Activated CD4-positive, alpha-beta T cell treated with anti-CD3 and anti-CD28 coated beads for 36 hours (primary cell): ENCODE measurements around the gene HIGD1B. TPM values are rescaled to one million over a fixed set of nuclear protein-coding genes. Genes with fewer than 3 reads are reported as not detected.

ENCODE experiments used
- ATAC-seq: fragments of 200-7000 bp; cut with Tn5 transposase; one replicate; pipeline ENCODE4 v1.10.0; 2021; ENCODE audit warnings: mild to moderate bottlenecking, moderate library complexity
- CTCF ChIA-PET: fragments of 350-600 bp; sonication (Branson Sonifier 250); formaldehyde crosslinking; loops from one replicate; lab custom pipeline; 2021; ENCODE audit warnings: antibody characterized with exemption; lab: Charles Lee
- POLR2A ChIA-PET: fragments of 350-600 bp; sonication (Branson Sonifier 250); formaldehyde crosslinking; loops from one replicate; lab custom pipeline; 2021; ENCODE audit warnings: antibody characterized with exemption, inconsistent platforms; lab: Charles Lee
- DNase-seq: peaks from one replicate; pipeline ENCODE4 v3.0.0-alpha.2; 2020
- H3K27ac Mint-ChIP-seq: one replicate; pipeline ENCODE4 v1.8.0; 2021; ENCODE audit warnings: mixed read lengths
- H3K27me3 Mint-ChIP-seq: one replicate; pipeline ENCODE4 v1.8.0; 2021; ENCODE audit warnings: mixed read lengths
- H3K36me3 Mint-ChIP-seq: one replicate; pipeline ENCODE4 v1.8.0; 2021; ENCODE audit warnings: low read depth, mixed read lengths
- H3K4me1 Mint-ChIP-seq: one replicate; pipeline ENCODE4 v1.8.0; 2021; ENCODE audit warnings: mixed read lengths
- H3K4me3 Mint-ChIP-seq: one replicate; pipeline ENCODE4 v1.8.0; 2021; ENCODE audit warnings: mild to moderate bottlenecking, moderate library complexity, mixed read lengths
- H3K9me3 Mint-ChIP-seq: one replicate; pipeline ENCODE4 v1.8.0; 2021; ENCODE audit warnings: low read depth, mixed read lengths
- intact Hi-C, 2 experiments: fragments of 100-400 bp; cut with DNase I in 1 of 2; cut with micrococcal nuclease in 1 of 2; formaldehyde crosslinking; loops; one replicate each; pipeline versions ENCODE4 v1.14.2 to v1.15.1; 2022 to 2024; cut with DNase I, micrococcal nuclease
- total RNA-seq, 2 experiments: library from RNA; stranded (reverse); gene quantifications; one replicate each; pipeline ENCODE4 v1.2.3, GENCODE V29; 2021

The HIGD1B gene
- total RNA-seq, 2 experiments from 2014 or later, result not detected

- Mint-ChIP-seq H3K9me3 (no peaks in the 10 kb centered on the region), H3K27ac (no peak overlapping the region), H3K36me3 (peaks cover 39% of the 10 kb centered on the region), H3K4me3 (no peak overlapping the region), H3K27me3 (no peaks in the 10 kb centered on the region), H3K4me1 (no peaks in the 10 kb centered on the region)
- no peak for DNase-seq
- POLR2A ChIA-PET, result interaction anchor here (0.6 to 1.1 kb wide), 2 partner anchors 14 to 90 kb away, joined by 4 to 8 read pairs; no protein-coding TSS in a partner anchor
- intact Hi-C loops, result no loop called here
- CTCF ChIA-PET, result interaction anchor here (0.7 to 2.2 kb wide), 5 partner anchors 16 to 87 kb away, joined by 3 to 12 read pairs (median 4); no protein-coding TSS in a partner anchor
- no peak for ATAC-seq
Measured at GRCh38 chr17:44862278-44862914, 14.7 kb downstream of the HIGD1B start.

DNA sequence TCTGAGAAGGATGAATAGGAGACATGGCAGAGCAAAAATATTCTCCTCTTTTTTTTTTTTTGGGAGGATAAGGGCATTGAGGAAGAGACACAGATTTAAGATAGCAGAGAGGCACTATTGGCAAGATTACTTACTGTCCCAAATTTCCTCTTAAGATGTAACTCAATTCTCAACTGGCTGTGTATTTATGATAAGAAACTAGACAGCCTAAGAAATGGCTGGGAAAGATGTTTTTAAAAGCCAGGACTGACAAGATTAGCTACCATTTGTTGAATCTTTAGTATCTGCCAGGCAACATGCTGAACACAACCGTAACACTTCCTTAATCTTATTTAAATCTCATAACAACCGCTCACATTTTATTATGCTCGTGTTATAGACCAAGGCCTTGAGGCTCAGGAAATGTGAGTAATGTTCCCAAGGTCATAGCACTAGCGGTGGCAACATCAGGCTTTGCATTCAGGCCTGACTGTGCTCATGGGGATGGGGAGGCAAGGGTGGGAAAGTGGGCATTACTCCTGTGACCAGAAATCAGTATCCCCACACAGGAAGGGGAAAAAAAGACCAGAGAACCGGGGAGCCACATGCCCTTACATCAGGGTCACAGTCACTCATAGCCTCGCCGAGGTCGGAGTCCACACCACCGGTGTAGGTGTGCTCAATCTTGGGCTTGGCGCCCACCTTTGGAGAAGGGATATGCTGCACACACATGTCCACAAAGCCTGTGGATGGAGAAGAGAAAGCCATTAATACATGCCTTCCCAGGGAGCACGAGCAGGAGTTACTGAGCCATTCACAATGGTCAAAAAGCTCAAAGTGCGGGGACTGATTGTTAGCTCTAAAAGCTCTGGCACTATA lies 15.6 kb downstream of the HIGD1B start:
- Mint-ChIP-seq H3K4me3 (no peak overlapping the region), H3K27ac (no peak overlapping the region), H3K4me1 (no peaks in the 10 kb centered on the region), H3K9me3 (no peaks in the 10 kb centered on the region), H3K36me3 (peaks cover 41% of the 10 kb centered on the region), H3K27me3 (no peaks in the 10 kb centered on the region)
- DNase-seq, result no peak
- intact Hi-C loops, result no loop called here
- ATAC-seq, result no peak
- ChIA-PET POLR2A (interaction anchor here (1.1 kb wide), 1 partner anchor 91 kb away, joined by 8 read pairs; no protein-coding TSS in a partner anchor), CTCF (interaction anchor here (0.5 to 5.8 kb wide), 9 partner anchors 14 to 552 kb away, joined by 3 to 49 read pairs (median 6); no protein-coding TSS in a partner anchor)

GRCh38 chr17:44864831-44865230 lies 17.1 kb downstream of the HIGD1B start:
- no peak overlapping the region for H3K4me3 Mint-ChIP-seq
- intact Hi-C loops, result loop anchor here (1.0 to 5.0 kb wide), 4 partner anchors 86 to 333 kb away; no protein-coding TSS in a partner anchor
- H3K27ac Mint-ChIP-seq, result no peak overlapping the region
- no peaks in the 10 kb centered on the region for H3K4me1 Mint-ChIP-seq
- peaks cover 46% of the 10 kb centered on the region for H3K36me3 Mint-ChIP-seq
- DNase-seq (no peak), ATAC-seq (no peak)
- CTCF ChIA-PET, result interaction anchor here (0.6 to 5.8 kb wide), 20 partner anchors 8 to 655 kb away, joined by 3 to 49 read pairs (median 4); no protein-coding TSS in a partner anchor
- POLR2A ChIA-PET, result no interaction called here
- no peaks in the 10 kb centered on the region for H3K9me3 Mint-ChIP-seq
- no peaks in the 10 kb centered on the region for H3K27me3 Mint-ChIP-seq

DNA sequence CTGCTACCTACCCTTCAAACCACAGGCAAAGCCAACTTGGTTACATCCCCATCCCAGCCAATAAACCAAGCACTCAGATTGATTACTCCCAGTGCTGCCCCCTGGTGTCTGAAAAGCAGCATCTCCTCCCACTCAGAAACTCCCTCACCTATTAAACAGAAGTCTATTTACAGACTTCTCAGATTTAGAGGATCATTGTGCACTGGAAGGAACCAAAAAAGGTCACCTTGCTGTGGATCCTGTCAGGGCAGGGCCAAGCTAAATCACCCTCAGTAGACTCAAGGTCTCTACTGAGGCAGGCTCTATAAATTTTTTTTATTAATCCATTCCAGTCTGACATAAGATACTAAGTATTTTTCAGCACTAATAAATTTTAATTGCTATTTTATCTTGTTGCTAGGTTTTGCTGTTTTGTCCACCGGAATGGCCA lies 17.6 kb downstream of the HIGD1B start:
- ChIA-PET CTCF (interaction anchor here (0.6 to 5.8 kb wide), 18 partner anchors 9 to 655 kb away, joined by 3 to 49 read pairs (median 3); no protein-coding TSS in a partner anchor), POLR2A (no interaction called here)
- DNase-seq, result peak; percentile 79
- peak; percentile 84 for ATAC-seq
- Mint-ChIP-seq H3K9me3 (no peaks in the 10 kb centered on the region), H3K4me1 (no peaks in the 10 kb centered on the region), H3K27me3 (no peaks in the 10 kb centered on the region), H3K27ac (no peak overlapping the region), H3K36me3 (peaks cover 48% of the 10 kb centered on the region), H3K4me3 (no peak overlapping the region)
- intact Hi-C loops, result loop anchor here (1.0 to 5.0 kb wide), 4 partner anchors 86 to 333 kb away; no protein-coding TSS in a partner anchor

DNA sequence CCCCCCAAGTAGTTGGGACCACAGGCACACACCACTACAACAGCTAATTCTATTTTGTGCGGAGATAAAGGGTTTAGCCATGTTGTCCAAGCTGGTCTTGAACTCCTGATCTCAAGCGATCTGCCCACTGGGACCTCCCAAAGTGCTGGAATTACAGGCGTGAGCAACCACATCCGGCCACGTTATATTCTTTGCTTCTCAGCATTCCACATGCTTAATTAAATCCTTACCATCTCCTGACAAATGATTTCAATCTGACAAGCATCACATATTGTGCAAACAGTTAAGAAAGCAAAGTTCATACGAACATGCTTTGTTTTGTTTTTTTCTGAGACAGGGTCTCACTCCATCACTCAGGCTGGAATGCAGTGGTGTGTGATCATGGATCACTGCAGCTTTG lies 18.2 kb downstream of the HIGD1B start:
- Mint-ChIP-seq H3K36me3 (peaks cover 49% of the 10 kb centered on the region), H3K27ac (no peak overlapping the region), H3K9me3 (no peaks in the 10 kb centered on the region), H3K27me3 (no peaks in the 10 kb centered on the region), H3K4me1 (no peaks in the 10 kb centered on the region), H3K4me3 (no peak overlapping the region)
- DNase-seq, result no peak
- POLR2A ChIA-PET, result no interaction called here
- CTCF ChIA-PET, result interaction anchor here (0.7 to 5.8 kb wide), 12 partner anchors 11 to 185 kb away, joined by 3 to 49 read pairs (median 3); no protein-coding TSS in a partner anchor
- intact Hi-C loops, result loop anchor here (1.0 to 5.0 kb wide), 5 partner anchors 21 to 334 kb away; no protein-coding TSS in a partner anchor
- ATAC-seq, result no peak

DNA sequence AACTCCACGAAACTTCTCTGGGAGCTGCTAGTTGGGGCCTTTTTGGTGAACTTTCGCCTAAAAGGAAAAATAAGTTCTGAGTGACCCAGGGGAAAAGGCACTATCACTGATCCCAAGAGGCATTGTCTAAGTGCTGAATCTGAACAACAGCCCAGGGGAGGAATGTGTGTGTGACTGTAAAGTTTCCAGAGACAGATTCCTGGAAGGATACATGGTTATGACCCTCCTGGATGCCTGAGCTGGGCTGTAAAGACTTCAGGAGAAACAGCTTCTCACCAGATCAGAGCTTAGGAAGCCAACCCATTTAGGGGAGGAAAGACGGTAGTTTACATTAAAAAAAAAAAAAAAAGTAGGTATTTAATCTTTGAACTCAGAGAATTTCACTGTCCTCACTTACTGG lies 20.2 kb downstream of the HIGD1B start:
- ChIA-PET POLR2A (interaction anchor here (0.6 kb wide), 1 partner anchor 10 kb away, joined by 3 read pairs; no protein-coding TSS in a partner anchor), CTCF (interaction anchor here (0.6 to 5.8 kb wide), 11 partner anchors 9 to 1000 kb away, joined by 3 to 49 read pairs (median 3); no protein-coding TSS in a partner anchor)
- Mint-ChIP-seq H3K4me1 (no peaks in the 10 kb centered on the region), H3K4me3 (no peak overlapping the region), H3K27ac (no peak overlapping the region), H3K27me3 (no peaks in the 10 kb centered on the region), H3K9me3 (no peaks in the 10 kb centered on the region), H3K36me3 (peaks cover 56% of the 10 kb centered on the region)
- no peak for ATAC-seq
- intact Hi-C loops, result loop anchor here (2.0 to 5.0 kb wide), 2 partner anchors 19 to 336 kb away; no protein-coding TSS in a partner anchor
- no peak for DNase-seq

GRCh38 chr17:44871556-44871955 lies 23.9 kb downstream of the HIGD1B start:
- CTCF ChIA-PET, result no interaction called here
- Mint-ChIP-seq H3K36me3 (peaks cover 49% of the 10 kb centered on the region), H3K4me3 (no peak overlapping the region), H3K27me3 (no peaks in the 10 kb centered on the region), H3K9me3 (no peaks in the 10 kb centered on the region), H3K4me1 (no peaks in the 10 kb centered on the region), H3K27ac (no peak overlapping the region)
- intact Hi-C loops, result no loop called here
- ATAC-seq (no peak), DNase-seq (no peak)
- POLR2A ChIA-PET, result no interaction called here

DNA sequence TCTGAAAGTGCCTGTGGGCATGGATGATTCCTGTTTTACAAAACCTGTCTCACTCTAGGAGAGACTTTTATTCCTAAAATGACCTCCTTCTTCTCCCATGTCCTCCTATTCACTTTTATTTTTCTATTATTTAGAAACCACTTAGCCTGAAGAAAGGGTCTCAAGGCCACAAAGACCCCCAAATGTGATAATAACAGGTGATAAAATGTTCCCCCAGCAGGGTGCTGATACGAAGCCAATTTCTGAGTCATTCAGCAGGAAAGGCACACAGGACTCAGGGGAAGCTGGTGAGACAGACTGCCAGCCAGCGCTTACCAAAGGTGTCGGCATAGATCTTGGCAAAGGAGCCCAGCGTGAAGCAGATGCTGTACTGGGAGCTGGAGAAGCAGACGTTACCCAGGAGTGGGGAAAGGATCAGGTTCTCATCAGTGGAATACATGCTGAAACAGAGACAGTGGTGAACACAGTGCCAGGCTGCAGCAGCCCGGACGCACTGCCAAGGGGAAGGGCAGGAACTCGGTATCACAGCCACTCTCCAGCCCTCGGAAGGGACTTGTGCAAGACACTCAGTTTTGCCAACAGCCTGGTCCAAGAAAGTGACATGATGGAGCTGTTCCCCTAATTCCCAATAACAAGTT lies 24.6 kb downstream of the HIGD1B start:
- CTCF ChIA-PET, result interaction anchor here (0.7 kb wide), 1 partner anchor 96 kb away, joined by 3 read pairs; no protein-coding TSS in a partner anchor
- H3K27ac Mint-ChIP-seq, result no peak overlapping the region
- H3K36me3 Mint-ChIP-seq, result peaks cover 49% of the 10 kb centered on the region
- intact Hi-C loops, result no loop called here
- DNase-seq, result no peak
- no peaks in the 10 kb centered on the region for H3K9me3 Mint-ChIP-seq
- POLR2A ChIA-PET, result no interaction called here
- no peak for ATAC-seq
- no peaks in the 10 kb centered on the region for H3K27me3 Mint-ChIP-seq
- H3K4me3 Mint-ChIP-seq, result no peak overlapping the region
- H3K4me1 Mint-ChIP-seq, result no peaks in the 10 kb centered on the region

- no peak for DNase-seq
- peaks cover 48% of the 10 kb centered on the region for H3K36me3 Mint-ChIP-seq
- H3K4me1 Mint-ChIP-seq, result no peaks in the 10 kb centered on the region
- no peak for ATAC-seq
- no peaks in the 10 kb centered on the region for H3K9me3 Mint-ChIP-seq
- H3K4me3 Mint-ChIP-seq, result no peak overlapping the region
- intact Hi-C loops, result no loop called here
- H3K27me3 Mint-ChIP-seq, result no peaks in the 10 kb centered on the region
- H3K27ac Mint-ChIP-seq, result no peak overlapping the region
- ChIA-PET POLR2A (no interaction called here), CTCF (interaction anchor here (0.6 to 6.6 kb wide), 3 partner anchors 10 to 145 kb away, joined by 3 to 39 read pairs (median 4); no protein-coding TSS in a partner anchor)
Measured at GRCh38 chr17:44875761-44876160, 28.1 kb downstream of the HIGD1B start.

GRCh38 chr17:44877121-44877520 lies 29.4 kb downstream of the HIGD1B start:
- no peak overlapping the region for H3K4me3 Mint-ChIP-seq
- no peaks in the 10 kb centered on the region for H3K9me3 Mint-ChIP-seq
- ChIA-PET CTCF (interaction anchor here (2.0 to 6.6 kb wide), 3 partner anchors 11 to 100 kb away, joined by 8 to 39 read pairs (median 36); no protein-coding TSS in a partner anchor), POLR2A (interaction anchor here (0.6 to 0.7 kb wide), 2 partner anchors 10 to 15 kb away, joined by 3 to 4 read pairs; no protein-coding TSS in a partner anchor)
- no peaks in the 10 kb centered on the region for H3K27me3 Mint-ChIP-seq
- peaks cover 41% of the 10 kb centered on the region for H3K36me3 Mint-ChIP-seq
- ATAC-seq (no peak), DNase-seq (no peak)
- intact Hi-C loops, result no loop called here
- H3K27ac Mint-ChIP-seq, result no peak overlapping the region
- no peaks in the 10 kb centered on the region for H3K4me1 Mint-ChIP-seq
